Mammary epithelial cell (primary cell): ENCODE data around the gene TMCC2.

Source experiments
- CTCF ChIP-seq, 2 donors: IDR thresholded peaks in 1 of 2; conservative IDR thresholded peaks in 1 of 2; 2 replicates each; pipeline ENCODE4 v1.5.1; 2011 to 2012; ENCODE audit warnings: inconsistent platforms in 2 of 2, low read length in 2 of 2, mild to moderate bottlenecking in 2 of 2, control low read depth in 1 of 2, low read depth in 1 of 2; ENCODE audit not compliant: insufficient read depth in 1 of 2; ENCODE audit errors: extremely low read depth in 1 of 2
- EZH2 ChIP-seq: IDR thresholded peaks from 2 replicates; pipeline ENCODE4 v1.6.1; 2012; ENCODE audit warnings: low read length, inconsistent platforms, borderline replicate concordance

GRCh38 chr1:205271745-205272144 is 44.0 kb downstream of the TMCC2 start:
- TF ChIP-seq CTCF (conservative IDR thresholded peaks at IDR 0.05 in 1 of 2, IDR thresholded peaks at IDR 0.05 in 1 of 2; ENCODE audit: extremely low read depth in 1 of 2, insufficient read depth in 1 of 2, low read depth in 1 of 2, low read length in 2 of 2) (no peak), EZH2 (no peak)
